Measurements from ENCODE around the gene HERC4.

GRCh38 chr10:68083953-68084352, 8.9 kb upstream of the HERC4 start:
- TF ChIP-seq POLR2A (IDR thresholded peaks at IDR 0.05) (no peak), CTCF (IDR thresholded peaks at IDR 0.05) (no peak), POLR2AphosphoS5 (IDR thresholded peaks at IDR 0.05) (no peak)

Measured in breast epithelium (tissue), 3 donors.